ENCODE measurements around the gene GEMIN7.

- TF ChIP-seq EZH2 (IDR thresholded peaks at IDR 0.05; ENCODE audit: insufficient read depth, low read length) (no peak), CTCF (IDR thresholded peaks at IDR 0.05; ENCODE audit: insufficient read depth, low read depth, low read length) (no peak)
Measured at GRCh38 chr19:45045671-45046353, 33.2 kb upstream of the GEMIN7 start.

Measured in astrocyte (in vitro differentiated cells and primary cell).